HG03442 (cell line): ENCODE measurements around the gene IMMP2L.

Experiments
- ATAC-seq: cut with Tn5 transposase; IDR thresholded peaks from one replicate; pipeline ENCODE4 v1.9.1; 2021; ENCODE audit warnings: mild to moderate bottlenecking, moderate library complexity; ENCODE audit not compliant: unreplicated experiment

Gene IMMP2L

DNA sequence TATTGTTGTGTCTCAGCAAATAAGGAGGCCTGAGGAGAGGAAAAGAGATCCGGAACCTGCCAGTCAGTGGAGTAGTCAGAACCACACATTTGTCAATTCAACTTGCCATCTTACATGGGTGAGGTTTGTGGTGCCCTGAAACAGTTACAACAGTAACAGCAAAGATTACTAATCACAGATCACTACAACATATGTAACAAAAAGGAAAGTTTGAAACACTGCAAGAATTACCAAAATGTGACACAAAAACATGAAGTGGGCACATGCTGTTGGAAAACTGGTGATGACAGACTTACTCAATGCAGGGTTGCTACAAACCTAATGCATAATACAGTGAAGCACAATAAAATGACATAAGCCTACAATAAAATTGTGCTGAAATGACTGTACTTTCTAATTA lies 382.0 kb downstream of the IMMP2L start:
- no peak for ATAC-seq

DNA sequence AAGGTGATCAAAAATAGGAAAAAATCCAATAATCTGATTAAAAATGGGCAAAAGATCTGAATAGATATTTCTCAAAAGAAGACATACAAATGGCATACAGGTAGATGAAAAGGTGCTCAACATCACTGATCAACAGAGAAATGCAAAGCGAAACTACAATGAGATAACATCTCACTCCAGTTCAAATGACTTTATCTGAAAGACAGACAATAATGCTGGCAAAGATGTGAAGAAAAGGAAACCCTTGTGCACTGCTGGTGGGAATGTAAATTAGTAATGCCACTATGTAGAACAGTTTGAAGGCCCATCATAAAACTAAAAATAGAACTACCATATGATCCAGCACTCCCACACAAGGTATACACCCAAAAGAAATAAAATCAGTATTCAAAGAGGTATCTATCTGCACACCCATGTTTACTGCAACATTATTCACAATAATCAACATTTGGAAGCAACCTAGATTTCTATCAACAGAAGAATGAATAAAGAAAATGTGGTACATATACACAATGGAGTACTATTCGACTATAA lies 386.3 kb downstream of the IMMP2L start:
- ATAC-seq, result no peak

DNA sequence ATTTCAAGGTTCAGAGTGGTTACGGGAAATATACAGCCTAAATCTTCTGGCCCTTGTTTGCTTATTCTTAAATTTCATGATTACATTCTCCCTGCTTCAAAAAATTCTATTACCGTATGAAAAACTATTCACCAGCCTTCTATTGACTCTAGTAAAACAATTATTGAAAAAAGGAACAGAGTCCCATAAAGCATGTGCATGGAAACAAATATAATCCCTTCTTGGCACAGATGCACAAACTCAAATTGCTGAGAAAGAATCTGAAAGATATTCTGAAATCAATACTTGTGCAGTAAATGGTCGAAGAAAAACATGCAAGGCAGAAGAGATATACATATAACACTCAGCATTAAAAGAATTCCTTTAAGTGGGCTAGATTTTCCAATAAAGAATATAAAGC lies 387.8 kb downstream of the IMMP2L start:
- ATAC-seq, result no peak

DNA sequence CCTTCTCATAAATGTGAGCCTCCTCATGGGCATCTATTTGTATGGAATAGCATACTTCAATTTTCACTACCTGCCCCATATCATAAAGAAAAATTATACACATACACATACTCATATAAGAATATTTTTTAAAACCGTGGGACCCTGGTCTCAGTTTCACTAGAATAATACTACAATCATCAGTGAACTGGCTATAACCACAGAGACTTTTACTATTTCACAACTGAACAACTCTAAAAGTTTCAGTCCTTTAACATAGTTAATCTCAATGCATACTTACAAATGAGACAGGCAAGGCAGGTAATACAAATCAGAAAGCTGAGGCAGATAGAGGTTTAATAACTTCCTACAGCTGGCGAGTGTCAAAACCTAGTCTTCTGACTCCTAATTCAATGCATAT lies 388.3 kb downstream of the IMMP2L start:
- ATAC-seq, result peak; percentile 80

DNA sequence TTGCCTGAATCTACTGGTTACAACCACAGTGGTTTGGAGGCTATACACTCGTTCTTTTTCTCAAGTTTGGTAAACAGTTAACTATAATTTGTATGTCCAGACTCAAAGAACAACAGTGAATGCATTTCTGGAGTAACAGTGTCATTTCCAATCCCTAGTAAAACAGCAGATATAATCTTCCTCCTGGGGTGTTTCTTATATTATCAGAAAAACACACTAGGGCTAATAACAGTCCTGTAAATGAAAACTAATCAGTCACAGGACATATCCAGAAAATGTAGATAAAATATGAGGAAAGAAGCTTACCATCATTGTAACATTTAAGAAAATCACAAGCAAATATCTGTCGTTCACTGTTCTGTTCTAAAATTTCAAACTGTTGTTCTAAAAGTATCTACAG lies 388.8 kb downstream of the IMMP2L start:
- no peak for ATAC-seq

DNA sequence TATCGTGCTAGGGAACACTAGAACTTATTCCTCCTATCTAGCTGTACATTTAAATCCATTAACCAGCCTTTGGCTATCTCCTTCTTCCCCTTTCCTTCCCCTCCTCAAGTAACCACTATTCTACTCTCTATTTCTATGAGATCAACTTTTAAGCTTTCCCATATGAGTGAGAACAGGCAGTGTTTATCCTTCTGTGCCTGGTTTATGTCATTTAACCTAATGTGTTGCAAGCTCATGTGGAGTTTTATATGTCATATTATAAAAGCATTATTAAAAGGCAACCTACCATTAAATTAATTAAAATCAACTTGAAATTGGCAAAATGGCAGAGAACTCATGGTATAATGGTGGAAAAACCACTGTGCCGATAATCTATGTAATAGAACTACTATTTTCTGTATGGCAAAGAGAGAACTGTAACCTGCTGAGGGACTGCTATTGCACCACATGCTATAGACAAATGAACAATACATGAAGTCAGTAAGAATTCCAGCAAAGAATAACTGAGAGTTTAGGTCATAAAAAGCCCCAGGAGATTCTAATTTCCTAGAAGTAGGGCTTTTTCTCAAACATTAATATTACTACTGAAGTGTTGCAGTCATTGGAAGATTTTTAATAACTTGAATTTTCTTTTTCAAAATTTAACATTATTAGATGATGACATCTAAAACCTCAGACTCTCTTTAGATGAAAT lies 389.6 kb downstream of the IMMP2L start:
- ATAC-seq, result no peak

DNA sequence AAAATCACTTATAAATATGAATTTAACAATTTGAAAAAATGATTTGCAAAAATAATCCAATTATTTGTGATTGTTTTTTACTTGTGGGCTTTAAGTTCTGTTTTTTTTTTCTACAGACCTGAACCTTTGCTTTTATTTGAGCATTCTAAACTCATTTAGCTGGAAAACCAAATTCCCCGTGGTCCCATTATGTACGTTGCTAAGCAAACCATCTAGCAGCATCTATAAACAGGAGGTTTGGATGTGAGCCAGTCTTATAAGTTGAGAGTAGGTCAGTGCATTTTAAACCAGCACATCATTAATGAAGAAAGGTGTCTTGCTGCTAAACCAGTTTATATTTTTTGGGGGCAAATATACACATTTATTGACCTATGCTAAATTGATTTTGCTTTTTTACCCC lies 394.1 kb downstream of the IMMP2L start:
- no peak for ATAC-seq

DNA sequence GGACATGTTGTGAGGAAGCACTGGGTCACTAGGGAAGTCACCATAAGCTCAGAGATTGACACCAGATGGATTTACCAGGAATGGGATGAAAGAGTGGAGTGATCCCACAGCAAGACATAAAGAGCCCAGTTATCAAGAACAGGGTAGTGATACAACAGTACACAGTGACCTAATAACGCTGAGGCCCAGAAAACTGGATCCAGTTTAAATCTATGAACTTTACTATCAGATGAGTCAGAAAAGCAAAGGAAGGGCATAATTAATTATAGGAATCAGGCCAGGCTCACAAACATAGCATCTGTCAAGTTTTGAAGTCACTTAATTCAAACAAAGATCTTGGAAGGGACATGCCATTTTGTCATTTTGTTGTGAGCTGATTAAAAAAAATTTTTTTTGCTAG lies 397.9 kb downstream of the IMMP2L start:
- ATAC-seq, result no peak

DNA sequence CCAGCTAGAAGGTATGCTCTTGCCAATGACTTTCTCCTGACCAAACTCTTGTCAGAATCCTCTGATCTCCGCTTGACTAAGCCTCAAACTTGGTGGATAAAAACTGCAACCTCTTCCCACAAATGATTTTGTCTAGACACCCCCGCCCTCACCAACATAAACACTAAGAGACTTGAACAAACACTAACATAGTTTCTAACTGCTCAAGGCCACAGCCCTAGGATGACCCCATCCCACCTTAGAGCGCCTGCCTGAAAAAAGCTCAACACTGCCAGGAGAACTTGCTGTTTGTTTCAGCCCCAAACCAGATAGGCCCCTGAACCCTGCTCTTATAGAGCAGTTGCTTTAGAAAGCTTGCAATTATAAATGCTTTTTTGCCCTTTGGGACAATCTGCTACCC lies 399.6 kb downstream of the IMMP2L start:
- ATAC-seq, result no peak

DNA sequence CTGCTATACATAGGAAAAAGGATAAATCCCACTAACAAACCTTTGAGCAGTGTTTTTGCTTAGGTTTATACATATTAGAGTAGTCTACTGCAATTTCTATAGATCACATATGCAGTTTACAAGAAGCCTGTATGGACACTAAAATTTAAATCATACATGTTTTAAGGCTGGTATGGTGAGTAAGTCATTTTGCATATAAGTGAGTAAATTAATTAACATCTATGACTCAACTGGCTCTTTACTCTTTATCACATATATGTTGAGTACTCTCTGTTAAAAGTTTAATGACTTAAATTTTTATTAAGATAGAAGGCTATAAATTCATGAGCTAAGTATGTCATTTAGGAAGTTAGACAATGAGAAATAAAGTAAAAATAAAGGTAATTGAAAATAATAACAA lies 402.0 kb downstream of the IMMP2L start:
- no peak for ATAC-seq

DNA sequence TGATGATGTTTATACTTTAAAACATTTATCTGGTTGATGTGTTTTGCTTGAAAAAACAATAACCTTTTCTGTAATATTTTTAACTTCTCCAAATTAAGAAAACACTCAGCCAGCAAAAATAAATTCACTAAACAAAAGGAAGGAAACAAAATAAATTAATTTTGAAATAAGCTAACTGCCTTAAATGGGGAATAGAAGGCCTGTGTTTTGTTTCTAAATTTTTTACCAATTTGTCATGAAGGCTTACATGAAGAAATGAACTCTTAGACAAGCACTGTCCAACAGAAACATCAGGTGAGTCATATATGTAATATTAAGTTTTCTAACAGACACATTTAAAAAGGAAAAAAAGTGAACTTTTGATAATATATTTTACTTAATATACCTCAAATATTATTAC lies 402.9 kb downstream of the IMMP2L start:
- ATAC-seq, result no peak

DNA sequence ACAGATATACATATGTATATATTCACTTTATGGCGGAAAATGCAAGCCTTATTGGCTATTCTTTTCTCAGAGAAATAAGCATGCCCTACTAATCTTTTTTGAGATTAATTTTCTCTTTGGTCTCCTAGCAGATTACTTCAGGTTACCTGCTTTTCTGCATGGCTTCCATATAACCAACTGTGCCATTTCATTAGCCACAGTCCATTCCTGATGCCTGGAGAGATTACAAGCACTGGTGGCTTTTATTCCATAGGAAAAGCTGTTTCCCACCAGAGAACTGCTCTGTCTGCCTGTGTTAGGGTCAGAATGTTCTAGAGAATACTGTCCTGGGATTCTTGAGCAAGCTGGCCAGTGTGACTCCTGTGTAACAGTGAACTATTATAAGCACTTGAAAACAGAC lies 411.6 kb downstream of the IMMP2L start:
- no peak for ATAC-seq

DNA sequence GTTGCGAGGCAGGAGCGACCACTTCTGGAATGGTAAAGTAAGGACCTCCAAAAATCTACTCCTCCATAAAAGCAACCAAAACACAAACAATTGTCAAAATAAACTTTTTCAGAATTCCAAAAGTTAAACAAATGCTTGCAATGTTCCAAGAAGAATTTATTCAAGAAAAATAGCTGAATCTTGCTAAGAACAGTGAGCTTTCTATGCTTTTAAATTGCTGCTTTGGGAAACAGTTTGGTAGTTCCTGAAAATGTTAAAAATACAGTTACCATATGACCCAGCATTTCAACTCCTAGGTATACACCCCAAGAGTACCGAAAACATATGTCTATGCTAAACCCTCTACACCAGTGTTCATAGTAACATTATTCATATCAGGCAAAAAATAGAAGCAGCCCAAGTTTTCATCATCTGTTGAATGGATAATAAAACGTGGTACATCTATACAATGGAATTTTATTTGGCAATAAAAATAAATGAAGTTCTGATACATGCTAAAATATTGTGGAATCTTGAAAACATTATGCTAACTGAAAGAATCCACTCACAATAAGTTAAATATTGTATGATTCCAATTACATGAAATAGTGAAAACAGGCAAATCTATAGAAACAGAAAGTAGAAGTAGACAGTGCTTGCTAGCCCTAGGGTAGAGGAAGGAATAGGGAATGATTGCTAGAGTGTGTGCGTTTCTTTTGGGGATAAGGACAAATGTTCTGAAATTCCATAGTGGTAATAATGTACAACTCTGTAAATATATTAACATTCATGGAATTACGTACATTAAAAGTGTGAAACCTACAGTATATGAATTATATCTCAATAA lies 414.4 kb downstream of the IMMP2L start:
- ATAC-seq, result no peak

DNA sequence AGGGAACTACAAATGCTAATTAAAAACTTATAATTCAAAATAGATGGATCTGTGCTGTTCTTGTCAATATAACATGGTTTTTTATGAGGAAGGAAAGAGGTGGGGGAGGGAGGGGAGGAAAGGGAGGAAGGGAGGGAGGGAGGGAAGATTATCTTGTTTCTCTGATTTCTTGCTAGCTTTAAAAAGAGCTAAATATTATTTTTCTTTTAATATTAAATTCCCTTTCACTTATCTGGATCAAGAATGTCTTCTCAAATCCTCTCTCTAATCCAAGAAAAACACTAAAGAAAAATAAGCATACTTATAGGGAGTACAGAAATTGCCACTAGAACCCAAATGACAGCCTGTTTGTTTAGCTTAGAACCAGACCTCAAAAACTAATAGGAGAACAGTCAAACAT lies 416.2 kb downstream of the IMMP2L start:
- no peak for ATAC-seq

DNA sequence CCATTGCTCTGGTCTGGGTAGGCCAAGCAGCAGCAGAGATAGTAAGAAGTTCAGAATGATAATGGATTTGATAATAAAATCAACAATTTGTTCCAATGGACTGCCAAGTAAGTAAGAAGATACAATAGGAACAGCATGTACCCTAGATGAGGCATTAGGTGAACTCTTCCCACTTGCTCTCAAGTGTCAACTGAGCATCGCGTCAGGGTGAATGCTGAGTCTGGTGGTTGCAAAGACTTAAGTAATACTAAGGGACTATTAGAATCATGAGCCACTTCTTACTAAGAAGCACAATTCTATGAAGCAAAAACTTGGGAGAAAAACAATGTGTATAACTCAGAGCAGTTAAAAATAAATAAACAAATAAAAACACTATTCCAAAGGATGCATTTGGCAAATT lies 416.8 kb downstream of the IMMP2L start:
- no peak for ATAC-seq

DNA sequence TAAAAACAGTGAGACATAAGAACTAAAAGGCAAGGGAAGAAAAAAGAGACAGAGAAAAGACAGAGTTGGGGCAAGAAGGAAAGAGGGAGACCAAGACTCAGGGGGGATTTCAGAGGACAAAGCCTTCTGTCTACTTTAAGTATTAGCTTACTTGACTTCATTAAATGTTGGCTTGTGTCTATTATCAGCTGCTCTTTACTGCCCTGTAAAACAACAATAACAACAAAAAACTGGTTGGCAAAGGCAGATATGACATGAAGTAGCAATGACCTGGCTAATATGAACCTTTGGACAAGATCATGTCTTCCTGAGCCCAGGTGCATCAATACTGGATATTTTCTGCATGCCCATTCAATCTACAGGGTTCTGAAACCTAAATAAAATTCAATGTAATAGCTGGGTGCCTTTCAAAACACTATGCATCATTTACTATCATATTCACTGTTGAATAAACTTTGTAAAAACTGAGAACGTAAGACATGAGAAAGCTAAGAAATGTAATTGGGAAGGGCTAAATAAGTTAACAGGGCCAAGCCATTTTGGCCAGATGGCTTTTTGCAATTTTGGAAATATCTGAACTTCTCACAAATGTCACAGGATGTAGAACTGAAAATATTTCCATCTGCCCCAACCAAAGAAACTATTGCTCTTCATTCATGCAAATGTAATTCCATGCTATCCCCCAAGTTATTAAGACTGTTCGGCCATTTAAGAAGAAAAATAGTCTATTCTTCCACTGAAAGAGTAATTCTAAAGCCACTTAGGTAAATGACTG lies 422.0 kb downstream of the IMMP2L start:
- ATAC-seq, result no peak

DNA sequence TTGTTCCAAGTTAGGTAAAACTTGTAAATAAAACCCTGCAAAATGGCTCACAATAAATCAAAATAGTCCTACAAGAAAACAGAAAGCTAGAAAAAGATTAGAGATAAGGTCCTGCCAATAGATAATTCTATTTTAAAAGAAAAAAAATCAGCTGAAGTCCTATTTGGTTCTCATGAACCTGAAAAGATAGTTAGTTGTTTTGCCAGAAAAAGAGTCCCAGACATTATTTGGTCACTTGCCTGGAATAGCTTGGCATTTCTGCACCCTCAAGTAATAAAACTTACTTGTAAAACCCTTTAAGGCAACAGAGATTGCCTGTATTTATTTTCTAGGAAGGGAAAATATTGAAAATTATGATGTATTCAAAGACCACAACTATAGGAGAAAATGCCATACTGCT lies 423.7 kb downstream of the IMMP2L start:
- ATAC-seq, result no peak

DNA sequence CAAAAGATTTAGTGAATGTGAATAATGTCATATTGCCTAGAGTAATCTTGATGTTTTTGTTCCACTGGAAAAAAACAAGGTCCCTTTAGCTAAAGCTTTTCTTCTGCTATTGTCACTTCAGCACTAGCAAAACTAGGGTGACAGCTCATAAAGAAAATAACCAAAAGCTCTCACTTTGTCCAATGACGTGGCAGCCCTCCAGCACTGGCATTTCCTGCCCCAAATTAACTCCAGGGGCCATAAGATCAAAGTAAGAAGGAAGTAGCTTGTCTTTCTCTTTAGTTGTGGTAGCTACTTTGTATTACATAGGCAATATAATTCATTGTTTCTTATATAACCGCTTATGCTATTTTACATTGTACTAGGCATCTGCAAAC lies 424.1 kb downstream of the IMMP2L start:
- ATAC-seq, result peak; percentile 96

DNA sequence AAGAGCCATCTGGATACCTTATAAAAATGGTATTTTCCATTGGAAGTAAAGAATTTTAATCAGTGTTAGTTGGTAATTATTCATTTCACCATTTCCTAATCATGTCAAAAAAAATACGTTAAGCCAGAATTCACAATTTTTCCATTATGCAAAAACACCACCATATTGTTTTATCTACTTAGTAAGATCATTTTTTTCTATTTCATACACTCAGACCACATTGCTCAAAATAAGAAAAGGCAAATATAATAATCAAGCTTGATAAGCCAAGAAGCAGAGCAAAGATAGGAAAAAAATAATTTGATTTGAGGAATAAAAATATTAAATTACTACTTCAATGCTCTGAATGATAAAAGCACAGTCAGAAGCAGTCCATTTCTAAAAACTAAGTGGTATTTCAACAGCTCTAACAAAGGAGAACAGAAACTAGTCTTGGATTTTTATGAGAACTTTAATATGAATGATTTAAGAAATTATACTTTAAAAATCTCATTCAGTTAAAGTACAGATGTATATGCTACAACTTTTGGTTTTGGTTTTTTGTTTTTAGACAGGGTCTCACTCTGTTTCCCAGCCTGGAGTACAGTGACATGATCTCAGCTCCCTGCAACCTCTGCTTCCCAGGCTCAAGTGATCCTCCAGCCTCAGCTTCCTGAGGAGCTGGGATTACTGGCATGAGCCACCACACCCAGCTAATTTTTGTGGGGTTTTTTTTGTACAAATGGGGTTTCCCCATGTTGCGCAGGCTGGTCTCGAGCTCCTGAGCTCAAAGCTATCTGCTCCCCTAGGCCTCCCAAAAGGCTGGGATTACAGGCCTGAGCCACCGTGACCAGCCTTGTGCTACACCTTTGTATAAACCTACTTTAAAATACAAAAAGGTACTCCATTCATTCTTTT lies 424.7 kb downstream of the IMMP2L start:
- peak; percentile 79 for ATAC-seq

DNA sequence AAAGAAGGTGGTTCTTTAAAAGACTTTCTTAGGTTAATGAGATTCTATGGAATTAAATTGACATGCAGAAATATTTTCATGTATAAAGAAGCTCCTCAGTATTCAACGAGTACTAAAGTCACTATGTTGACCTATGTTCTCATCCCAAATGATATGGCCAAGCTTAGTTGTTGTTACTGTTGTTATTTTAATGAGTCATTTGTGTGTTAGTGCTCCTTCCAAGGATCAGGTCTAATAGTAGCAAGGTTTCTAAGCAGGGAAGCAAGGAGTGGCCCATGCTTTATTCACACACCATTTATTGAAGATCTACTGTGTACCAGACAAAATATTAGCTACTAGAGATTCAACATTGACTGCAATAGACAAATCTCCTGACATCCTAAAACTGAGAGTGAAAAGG lies 429.5 kb downstream of the IMMP2L start:
- ATAC-seq, result no peak

DNA sequence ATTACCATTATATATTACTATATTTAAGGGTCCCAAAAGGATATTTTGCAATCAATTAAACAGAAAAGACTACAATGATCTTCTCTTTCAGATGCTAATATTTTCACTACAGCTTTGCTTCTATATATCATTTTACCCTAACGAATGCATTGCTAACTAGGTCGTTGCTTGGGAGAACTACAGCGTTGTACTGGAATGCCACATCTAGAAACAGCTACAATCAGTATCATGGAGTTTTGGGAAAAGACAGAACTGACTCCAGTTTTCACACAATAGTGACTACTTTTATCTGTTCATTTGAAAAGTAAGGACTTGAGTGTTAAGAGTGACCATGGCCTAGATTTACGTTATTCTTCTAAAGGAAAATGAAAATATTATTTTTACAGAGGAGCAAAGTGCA lies 432.9 kb downstream of the IMMP2L start:
- ATAC-seq, result no peak
